Astrocyte (in vitro differentiated cells and primary cell): ENCODE data around the gene UPB1. TPM values are rescaled to one million over a fixed set of nuclear protein-coding genes. Genes with fewer than 3 reads are reported as not detected.

Source experiments
- DNase-seq: peaks from one replicate; pipeline ENCODE4 v3.0.0-alpha.2; 2010; ENCODE audit warnings: low read depth
- FAIRE-seq: peaks from 2 replicates; lab custom pipeline; 2011; peaks lifted over from hg19 to GRCh38; lab: Jason Lieb, UNC
- H2AFZ ChIP-seq: 2 replicates; pipeline ENCODE4 v1.6.0; 2012; ENCODE audit warnings: low read depth, low read length, inconsistent platforms
- H3K27ac ChIP-seq: 2 replicates; pipeline ENCODE4 v1.5.1; 2011; ENCODE audit warnings: low read depth, low read length, inconsistent platforms
- H3K27me3 ChIP-seq: 2 replicates; pipeline ENCODE4 v1.6.0; 2011; ENCODE audit warnings: low read length, inconsistent platforms; ENCODE audit not compliant: insufficient read depth
- H3K36me3 ChIP-seq: 2 replicates; pipeline ENCODE4 v1.5.1; 2011; ENCODE audit warnings: low read length, inconsistent platforms; ENCODE audit not compliant: insufficient read depth
- H3K4me1 ChIP-seq: 2 replicates; pipeline ENCODE4 v1.5.1; 2011; ENCODE audit warnings: low read length, inconsistent platforms; ENCODE audit not compliant: insufficient read depth
- H3K4me2 ChIP-seq: 2 replicates; pipeline ENCODE4 v1.6.0; 2012; ENCODE audit warnings: low read length, inconsistent platforms
- H3K4me3 ChIP-seq: 2 replicates; pipeline ENCODE4 v1.5.1; 2011; ENCODE audit warnings: low read depth, mild to moderate bottlenecking, low read length, inconsistent platforms; ENCODE audit not compliant: insufficient read depth
- H3K79me2 ChIP-seq: 2 replicates; pipeline ENCODE4 v1.6.0; 2012; ENCODE audit warnings: mild to moderate bottlenecking, low read length, inconsistent platforms; ENCODE audit not compliant: insufficient read depth
- H3K9ac ChIP-seq: 2 replicates; pipeline ENCODE4 v1.6.0; 2012; ENCODE audit warnings: mild to moderate bottlenecking, low read length, inconsistent platforms
- H3K9me3 ChIP-seq: 2 replicates; pipeline ENCODE4 v1.5.1; 2012; ENCODE audit warnings: low read depth, mild to moderate bottlenecking, low read length, inconsistent platforms; ENCODE audit not compliant: insufficient read depth
- H4K20me1 ChIP-seq: 2 replicates; pipeline ENCODE4 v1.6.0; 2012; ENCODE audit warnings: low read length, inconsistent platforms; ENCODE audit not compliant: insufficient read depth
- H3K27ac Mint-ChIP-seq: one replicate; pipeline ENCODE4 v1.8.0; 2021; ENCODE audit warnings: mild to moderate bottlenecking, mixed read lengths; ENCODE audit not compliant: unreplicated experiment
- H3K27me3 Mint-ChIP-seq: one replicate; pipeline ENCODE4 v1.8.0; 2021; ENCODE audit warnings: low read depth, mixed read lengths; ENCODE audit not compliant: unreplicated experiment
- H3K36me3 Mint-ChIP-seq: one replicate; pipeline ENCODE4 v1.8.0; 2021; ENCODE audit warnings: low read depth, mixed read lengths; ENCODE audit not compliant: unreplicated experiment
- H3K4me1 Mint-ChIP-seq: one replicate; pipeline ENCODE4 v1.8.0; 2021; ENCODE audit warnings: low read depth, mixed read lengths; ENCODE audit not compliant: unreplicated experiment
- H3K4me3 Mint-ChIP-seq: one replicate; pipeline ENCODE4 v1.8.0; 2021; ENCODE audit warnings: mild to moderate bottlenecking, moderate library complexity, mixed read lengths; ENCODE audit not compliant: unreplicated experiment
- H3K9me3 Mint-ChIP-seq: one replicate; pipeline ENCODE4 v1.8.0; 2021; ENCODE audit warnings: mild to moderate bottlenecking, mixed read lengths; ENCODE audit not compliant: unreplicated experiment
- CTCF ChIP-seq: IDR thresholded peaks from 2 replicates; pipeline ENCODE4 v1.5.1; 2011; ENCODE audit warnings: low read depth, mild to moderate bottlenecking, inconsistent platforms, low read length, moderate library complexity; ENCODE audit not compliant: insufficient read depth
- EZH2 ChIP-seq: IDR thresholded peaks from 2 replicates; pipeline ENCODE4 v1.6.1; 2012; ENCODE audit warnings: mild to moderate bottlenecking, low read length, inconsistent platforms; ENCODE audit not compliant: insufficient read depth
- total RNA-seq: library from RNA; stranded (reverse); gene quantifications from 2 replicates; pipeline ENCODE4 v1.2.1, GENCODE V29; 2021

The UPB1 gene
- total RNA-seq, 1 donor from 2014 or later = 0.30 TPM

- Histone ChIP-seq H2AFZ (no peak overlapping the region), H3K36me3 (no peaks in the 10 kb centered on the region), H3K27ac (no peak overlapping the region), H3K4me1 (no peaks in the 10 kb centered on the region), H3K4me2 (no peak overlapping the region), H4K20me1 (no peaks in the 10 kb centered on the region), H3K9me3 (no peaks in the 10 kb centered on the region), H3K79me2 (no peaks in the 10 kb centered on the region), H3K27me3 (peaks cover 7% of the 10 kb centered on the region), H3K9ac (no peak overlapping the region), H3K4me3 (no peak overlapping the region)
- DNase-seq (no peak), FAIRE-seq (no peak)
- TF ChIP-seq EZH2 (no peak), CTCF (no peak)
- Mint-ChIP-seq H3K4me1 (peaks cover 7% of the 10 kb centered on the region), H3K27ac (no peak overlapping the region), H3K27me3 (peaks cover 57% of the 10 kb centered on the region), H3K4me3 (no peak overlapping the region), H3K9me3 (no peaks in the 10 kb centered on the region), H3K36me3 (peaks cover 2% of the 10 kb centered on the region)
These were observed 6.3 kb downstream of the UPB1 start for GRCh38 chr22:24501301-24502005.

GRCh38 chr22:24502034-24502433 is 6.9 kb downstream of the UPB1 start:
- H3K36me3 Mint-ChIP-seq = no peaks in the 10 kb centered on the region
- H3K4me3 Mint-ChIP-seq = no peak overlapping the region
- peaks cover 6% of the 10 kb centered on the region for H3K4me1 Mint-ChIP-seq
- Histone ChIP-seq H3K9me3 (no peaks in the 10 kb centered on the region), H3K27ac (no peak overlapping the region), H3K4me1 (peaks cover under 1% of the 10 kb centered on the region), H3K9ac (no peak overlapping the region), H3K4me3 (no peak overlapping the region), H3K79me2 (no peaks in the 10 kb centered on the region), H3K36me3 (no peaks in the 10 kb centered on the region), H3K4me2 (no peak overlapping the region), H4K20me1 (no peaks in the 10 kb centered on the region), H2AFZ (no peak overlapping the region), H3K27me3 (peaks cover 5% of the 10 kb centered on the region)
- no peaks in the 10 kb centered on the region for H3K9me3 Mint-ChIP-seq
- H3K27ac Mint-ChIP-seq = no peak overlapping the region
- peaks cover 57% of the 10 kb centered on the region for H3K27me3 Mint-ChIP-seq
- no peak for FAIRE-seq
- DNase-seq = no peak
- TF ChIP-seq EZH2 = no peak
- no peak for TF ChIP-seq CTCF

GRCh38 chr22:24502541-24502940 is 7.4 kb downstream of the UPB1 start:
- no peaks in the 10 kb centered on the region for H3K79me2 ChIP-seq
- no peak overlapping the region for H3K4me3 ChIP-seq
- H3K36me3 ChIP-seq = no peaks in the 10 kb centered on the region
- H4K20me1 ChIP-seq = no peaks in the 10 kb centered on the region
- no peak overlapping the region for H3K9ac ChIP-seq
- no peak for DNase-seq
- H3K4me3 Mint-ChIP-seq = no peak overlapping the region
- no peak overlapping the region for H3K27ac Mint-ChIP-seq
- no peaks in the 10 kb centered on the region for H3K36me3 Mint-ChIP-seq
- no peak overlapping the region for H3K27ac ChIP-seq
- peaks cover 6% of the 10 kb centered on the region for H3K4me1 Mint-ChIP-seq
- no peak for FAIRE-seq
- no peaks in the 10 kb centered on the region for H3K9me3 Mint-ChIP-seq
- no peak for TF ChIP-seq CTCF
- TF ChIP-seq EZH2 = no peak
- no peak overlapping the region for H2AFZ ChIP-seq
- peaks cover 2% of the 10 kb centered on the region for H3K4me1 ChIP-seq
- H3K27me3 Mint-ChIP-seq = peaks cover 52% of the 10 kb centered on the region
- peaks cover 5% of the 10 kb centered on the region for H3K27me3 ChIP-seq
- H3K4me2 ChIP-seq = no peak overlapping the region
- H3K9me3 ChIP-seq = no peaks in the 10 kb centered on the region
